ENCODE results near the gene TMOD3.

- TF ChIP-seq, protein P1, sequence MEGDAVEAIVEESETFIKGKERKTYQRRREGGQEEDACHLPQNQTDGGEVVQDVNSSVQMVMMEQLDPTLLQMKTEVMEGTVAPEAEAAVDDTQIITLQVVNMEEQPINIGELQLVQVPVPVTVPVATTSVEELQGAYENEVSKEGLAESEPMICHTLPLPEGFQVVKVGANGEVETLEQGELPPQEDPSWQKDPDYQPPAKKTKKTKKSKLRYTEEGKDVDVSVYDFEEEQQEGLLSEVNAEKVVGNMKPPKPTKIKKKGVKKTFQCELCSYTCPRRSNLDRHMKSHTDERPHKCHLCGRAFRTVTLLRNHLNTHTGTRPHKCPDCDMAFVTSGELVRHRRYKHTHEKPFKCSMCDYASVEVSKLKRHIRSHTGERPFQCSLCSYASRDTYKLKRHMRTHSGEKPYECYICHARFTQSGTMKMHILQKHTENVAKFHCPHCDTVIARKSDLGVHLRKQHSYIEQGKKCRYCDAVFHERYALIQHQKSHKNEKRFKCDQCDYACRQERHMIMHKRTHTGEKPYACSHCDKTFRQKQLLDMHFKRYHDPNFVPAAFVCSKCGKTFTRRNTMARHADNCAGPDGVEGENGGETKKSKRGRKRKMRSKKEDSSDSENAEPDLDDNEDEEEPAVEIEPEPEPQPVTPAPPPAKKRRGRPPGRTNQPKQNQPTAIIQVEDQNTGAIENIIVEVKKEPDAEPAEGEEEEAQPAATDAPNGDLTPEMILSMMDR (IDR thresholded peaks at IDR 0.05) = no peak
- no peak for TF ChIP-seq EZH2phosphoT487 (IDR thresholded peaks at IDR 0.05)
These were observed 49.3 kb downstream of the TMOD3 start for GRCh38 chr15:51878446-51879386.

Measured in neural progenitor cell (in vitro differentiated cells).